Measurements from ENCODE around the gene MRLN. TPM values are rescaled to one million over a fixed set of nuclear protein-coding genes. Genes with fewer than 3 reads are reported as not detected.
A peak's percentile ranks its signal among the peaks of the same experiment; 100 is the strongest.

MRLN gene
- total RNA-seq, 1 experiment from 2014 or later = not detected

DNA sequence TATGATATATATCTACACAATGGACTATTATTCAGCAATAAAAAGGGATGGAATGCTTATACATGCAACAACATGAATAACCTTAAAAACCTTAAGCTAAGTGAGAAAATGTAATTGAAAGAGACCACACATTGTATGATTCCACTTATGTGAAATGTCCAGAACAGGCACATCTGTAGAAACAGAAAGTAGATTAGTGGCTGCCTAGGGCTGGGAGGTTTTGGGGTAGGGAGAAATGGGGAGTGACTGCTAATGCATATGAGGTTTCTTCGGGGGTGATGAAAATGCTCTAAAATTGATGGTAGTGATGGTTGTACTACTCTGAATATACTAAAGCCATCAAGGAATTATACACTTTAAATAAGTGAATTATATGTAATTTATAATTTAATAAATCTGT, 58.3 kb downstream of the MRLN start:
- no peaks in the 10 kb centered on the region for H3K9me3 ChIP-seq (ENCODE audit: low read depth, low read length, poor library complexity, severe bottlenecking)
- no peaks in the 10 kb centered on the region for H3K4me1 ChIP-seq (ENCODE audit: insufficient read depth, low read length, poor library complexity, severe bottlenecking)
- ChIA-PET POLR2A (ENCODE audit: low non-redundant PET) (no interaction called here), CTCF (no interaction called here)
- H3K36me3 ChIP-seq (ENCODE audit: insufficient read depth, low read length, poor library complexity, severe bottlenecking) = no peaks in the 10 kb centered on the region
- no peak overlapping the region for H3K27ac ChIP-seq (ENCODE audit: low read depth, low read length, poor library complexity, severe bottlenecking)
- no peak for DNase-seq (ENCODE audit: low spot score)
- intact Hi-C loops (cut with micrococcal nuclease; ENCODE audit: unreplicated experiment) = no loop called here
- TF ChIP-seq EZH2 (IDR thresholded peaks at IDR 0.05; ENCODE audit: borderline replicate concordance, low read depth, low read length, poor library complexity, severe bottlenecking) (no peak), CTCF (conservative IDR thresholded peaks at IDR 0.05; ENCODE audit: low read depth, low read length) (no peak)
- no TSS peak for BruUV-seq (replicated peaks)
- H3K27me3 ChIP-seq (replicated peaks; ENCODE audit: insufficient read depth, low read depth, low read length, poor library complexity) = no peaks in the 10 kb centered on the region
- no peak overlapping the region for H3K4me3 ChIP-seq (ENCODE audit: low read depth, low read length, poor library complexity, severe bottlenecking)

DNA sequence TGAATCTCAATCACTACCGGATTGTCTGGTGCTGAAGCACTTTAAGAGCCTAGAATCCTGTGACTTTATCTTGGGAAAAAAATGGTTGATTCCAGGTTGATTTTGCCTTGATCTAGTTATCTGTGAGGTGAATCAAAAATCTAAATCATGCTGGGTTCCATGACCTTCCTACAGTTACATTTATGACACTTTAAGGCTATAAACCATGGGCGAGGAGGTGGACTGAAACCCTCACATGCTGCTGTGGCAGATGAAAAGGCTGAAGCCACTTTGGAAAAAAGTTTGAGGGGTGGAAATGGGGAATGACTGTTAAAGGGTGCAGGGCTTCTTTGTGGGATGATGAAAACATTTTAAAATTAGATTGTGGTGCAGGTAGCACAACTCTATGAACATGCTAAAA, 61.1 kb downstream of the MRLN start:
- no peak for DNase-seq (ENCODE audit: low spot score)
- no peaks in the 10 kb centered on the region for H3K9me3 ChIP-seq (ENCODE audit: low read depth, low read length, poor library complexity, severe bottlenecking)
- H3K27ac ChIP-seq (ENCODE audit: low read depth, low read length, poor library complexity, severe bottlenecking) = no peak overlapping the region
- TF ChIP-seq EZH2 (IDR thresholded peaks at IDR 0.05; ENCODE audit: borderline replicate concordance, low read depth, low read length, poor library complexity, severe bottlenecking) (no peak), CTCF (conservative IDR thresholded peaks at IDR 0.05; ENCODE audit: low read depth, low read length) (no peak)
- ChIA-PET POLR2A (ENCODE audit: low non-redundant PET) (no interaction called here), CTCF (no interaction called here)
- intact Hi-C loops (cut with micrococcal nuclease; ENCODE audit: unreplicated experiment) = no loop called here
- BruUV-seq (replicated peaks) = no TSS peak
- H3K4me1 ChIP-seq (ENCODE audit: insufficient read depth, low read length, poor library complexity, severe bottlenecking) = no peaks in the 10 kb centered on the region
- no peaks in the 10 kb centered on the region for H3K27me3 ChIP-seq (replicated peaks; ENCODE audit: insufficient read depth, low read depth, low read length, poor library complexity)
- H3K4me3 ChIP-seq (ENCODE audit: low read depth, low read length, poor library complexity, severe bottlenecking) = no peak overlapping the region
- no peaks in the 10 kb centered on the region for H3K36me3 ChIP-seq (ENCODE audit: insufficient read depth, low read length, poor library complexity, severe bottlenecking)

- POLR2A ChIA-PET (ENCODE audit: low non-redundant PET) = no interaction called here
- DNase-seq (ENCODE audit: low spot score) = peak; percentile 31
- CTCF ChIA-PET = no interaction called here
- Histone ChIP-seq H3K36me3 (ENCODE audit: insufficient read depth, low read length, poor library complexity, severe bottlenecking) (no peaks in the 10 kb centered on the region), H3K4me3 (ENCODE audit: low read depth, low read length, poor library complexity, severe bottlenecking) (no peak overlapping the region), H3K27me3 (replicated peaks; ENCODE audit: insufficient read depth, low read depth, low read length, poor library complexity) (no peaks in the 10 kb centered on the region), H3K4me1 (ENCODE audit: insufficient read depth, low read length, poor library complexity, severe bottlenecking) (no peaks in the 10 kb centered on the region), H3K27ac (ENCODE audit: low read depth, low read length, poor library complexity, severe bottlenecking) (no peak overlapping the region), H3K9me3 (ENCODE audit: low read depth, low read length, poor library complexity, severe bottlenecking) (no peaks in the 10 kb centered on the region)
- no peak for TF ChIP-seq EZH2 (IDR thresholded peaks at IDR 0.05; ENCODE audit: borderline replicate concordance, low read depth, low read length, poor library complexity, severe bottlenecking)
- TF ChIP-seq CTCF (conservative IDR thresholded peaks at IDR 0.05; ENCODE audit: low read depth, low read length) = no peak
- intact Hi-C loops (cut with micrococcal nuclease; ENCODE audit: unreplicated experiment) = no loop called here
- no TSS peak for BruUV-seq (replicated peaks)
Observed at GRCh38 chr10:59688921-59689351, 64.3 kb downstream of the MRLN start.

Measured in A673 (cell line).